ENCODE data around the gene SNRK. TPM values are rescaled to one million over a fixed set of nuclear protein-coding genes. Genes with fewer than 3 reads are reported as not detected.

The SNRK gene
- total RNA-seq, 2 donors from 2014 or later, result 19.4 TPM

DNA sequence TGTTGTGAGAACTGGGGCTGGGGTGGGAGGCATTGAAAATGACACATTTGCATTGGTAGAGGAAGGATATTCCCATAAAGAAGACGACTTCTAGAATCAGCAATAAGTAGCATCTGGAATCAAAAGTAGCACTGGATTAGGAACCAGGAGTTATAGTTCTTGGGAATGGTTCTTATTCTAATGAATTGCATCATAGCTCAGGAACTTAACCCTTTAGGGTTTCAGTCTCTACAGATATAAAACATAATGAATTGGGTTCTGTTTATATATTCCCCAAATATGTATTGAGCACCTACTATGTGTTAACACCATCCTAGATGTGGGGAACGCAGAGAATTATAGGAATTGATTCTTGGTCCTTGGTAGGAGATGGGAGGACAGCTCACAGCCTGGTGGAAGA is 16.3 kb upstream of the SNRK start:
- WGBS, 2 experiments (ENCODE audit: insufficient coverage in 1 of 2, insufficient read length in 1 of 2), result 81 to 85% methylated on average over 2 of the region's 2 CpGs
- TF ChIP-seq, protein P1, sequence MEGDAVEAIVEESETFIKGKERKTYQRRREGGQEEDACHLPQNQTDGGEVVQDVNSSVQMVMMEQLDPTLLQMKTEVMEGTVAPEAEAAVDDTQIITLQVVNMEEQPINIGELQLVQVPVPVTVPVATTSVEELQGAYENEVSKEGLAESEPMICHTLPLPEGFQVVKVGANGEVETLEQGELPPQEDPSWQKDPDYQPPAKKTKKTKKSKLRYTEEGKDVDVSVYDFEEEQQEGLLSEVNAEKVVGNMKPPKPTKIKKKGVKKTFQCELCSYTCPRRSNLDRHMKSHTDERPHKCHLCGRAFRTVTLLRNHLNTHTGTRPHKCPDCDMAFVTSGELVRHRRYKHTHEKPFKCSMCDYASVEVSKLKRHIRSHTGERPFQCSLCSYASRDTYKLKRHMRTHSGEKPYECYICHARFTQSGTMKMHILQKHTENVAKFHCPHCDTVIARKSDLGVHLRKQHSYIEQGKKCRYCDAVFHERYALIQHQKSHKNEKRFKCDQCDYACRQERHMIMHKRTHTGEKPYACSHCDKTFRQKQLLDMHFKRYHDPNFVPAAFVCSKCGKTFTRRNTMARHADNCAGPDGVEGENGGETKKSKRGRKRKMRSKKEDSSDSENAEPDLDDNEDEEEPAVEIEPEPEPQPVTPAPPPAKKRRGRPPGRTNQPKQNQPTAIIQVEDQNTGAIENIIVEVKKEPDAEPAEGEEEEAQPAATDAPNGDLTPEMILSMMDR (conservative IDR thresholded peaks at IDR 0.05), result no peak
- no peak for DNase-seq
- H3K36me3 ChIP-seq (ENCODE audit: control insufficient read depth, insufficient read depth, low read length), result no peaks in the 10 kb centered on the region
- no peaks in the 10 kb centered on the region for H3K4me1 Mint-ChIP-seq
- no peaks in the 10 kb centered on the region for H3K4me1 ChIP-seq (ENCODE audit: control insufficient read depth, insufficient read depth, low read length)
- no peak overlapping the region for H3K4me3 ChIP-seq (ENCODE audit: low read length)
- peaks cover 9% of the 10 kb centered on the region for H3K27me3 Mint-ChIP-seq (ENCODE audit: insufficient read depth)
- no peaks in the 10 kb centered on the region for H3K36me3 Mint-ChIP-seq (ENCODE audit: low read depth)
- H3K4me3 Mint-ChIP-seq, result no peak overlapping the region
- H3K27ac ChIP-seq (ENCODE audit: low read depth, low read length), result no peak overlapping the region
- H3K27ac Mint-ChIP-seq, result no peak overlapping the region
- no peak overlapping the region for H3K9ac ChIP-seq (ENCODE audit: extremely low read depth, low read length, poor library complexity, severe bottlenecking)
- no peaks in the 10 kb centered on the region for H3K9me3 Mint-ChIP-seq
- H3K9me3 ChIP-seq (ENCODE audit: control insufficient read depth, low read length), result no peaks in the 10 kb centered on the region
- H3K27me3 ChIP-seq (ENCODE audit: control insufficient read depth, insufficient read depth, low read length, poor library complexity, severe bottlenecking), result no peaks in the 10 kb centered on the region

DNA sequence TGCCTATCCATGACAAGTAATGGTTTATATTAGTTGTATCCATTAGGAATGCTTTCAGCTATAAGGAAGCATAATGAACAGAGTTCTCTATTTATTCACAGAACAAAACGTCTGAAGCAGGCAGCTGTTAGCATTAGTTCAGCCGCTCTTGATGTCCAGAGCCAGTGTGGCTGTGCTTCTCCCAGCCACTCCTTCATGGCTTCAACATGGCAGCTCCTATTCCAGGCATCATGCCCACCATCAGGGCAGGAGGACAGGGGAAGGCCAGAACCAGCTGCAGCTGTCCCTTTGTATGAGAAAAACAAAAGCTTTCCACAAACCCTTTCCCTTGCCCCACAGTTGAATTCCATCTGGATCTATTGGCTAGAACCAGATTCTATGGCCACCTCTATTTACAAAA is 12.9 kb upstream of the SNRK start:
- H3K27ac Mint-ChIP-seq, result no peak overlapping the region
- Histone ChIP-seq H3K4me1 (ENCODE audit: control insufficient read depth, insufficient read depth, low read length) (no peaks in the 10 kb centered on the region), H3K9me3 (ENCODE audit: control insufficient read depth, low read length) (no peaks in the 10 kb centered on the region), H3K27ac (ENCODE audit: low read depth, low read length) (no peak overlapping the region), H3K27me3 (ENCODE audit: control insufficient read depth, insufficient read depth, low read length, poor library complexity, severe bottlenecking) (no peaks in the 10 kb centered on the region), H3K36me3 (ENCODE audit: control insufficient read depth, insufficient read depth, low read length) (no peaks in the 10 kb centered on the region), H3K9ac (ENCODE audit: extremely low read depth, low read length, poor library complexity, severe bottlenecking) (no peak overlapping the region), H3K4me3 (ENCODE audit: low read length) (no peak overlapping the region)
- no peak for DNase-seq
- WGBS, 2 experiments (ENCODE audit: insufficient coverage in 1 of 2, insufficient read length in 1 of 2), result 76 to 82% methylated on average over 2 of the region's 2 CpGs
- no peaks in the 10 kb centered on the region for H3K36me3 Mint-ChIP-seq (ENCODE audit: low read depth)
- no peaks in the 10 kb centered on the region for H3K9me3 Mint-ChIP-seq
- H3K27me3 Mint-ChIP-seq (ENCODE audit: insufficient read depth), result peaks cover 15% of the 10 kb centered on the region
- no peak overlapping the region for H3K4me3 Mint-ChIP-seq
- TF ChIP-seq, protein P1 (conservative IDR thresholded peaks at IDR 0.05), result no peak
- H3K4me1 Mint-ChIP-seq, result no peaks in the 10 kb centered on the region

DNA sequence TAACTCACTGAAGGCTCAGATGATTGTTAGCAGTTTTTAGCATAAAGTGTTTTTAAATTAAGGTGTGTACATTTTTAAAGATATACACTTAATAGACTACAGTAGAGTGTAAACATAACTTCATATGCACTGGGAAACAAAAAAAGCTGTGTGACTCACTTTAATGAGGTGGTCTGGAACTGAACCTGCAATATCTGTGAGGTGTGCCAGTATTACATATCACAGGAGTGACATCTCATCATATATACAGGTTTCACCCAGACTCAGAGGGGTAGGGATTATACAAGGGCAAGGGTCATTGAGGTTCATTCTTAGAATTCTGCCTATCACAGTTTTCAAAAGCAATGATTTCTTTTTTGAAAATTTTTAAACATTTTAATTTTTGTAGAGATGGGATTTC is 7.3 kb upstream of the SNRK start:
- H3K27me3 ChIP-seq (ENCODE audit: control insufficient read depth, insufficient read depth, low read length, poor library complexity, severe bottlenecking), result peaks cover 17% of the 10 kb centered on the region
- Mint-ChIP-seq H3K36me3 (ENCODE audit: low read depth) (no peaks in the 10 kb centered on the region), H3K9me3 (no peaks in the 10 kb centered on the region), H3K4me3 (no peak overlapping the region), H3K27me3 (ENCODE audit: insufficient read depth) (peaks cover 19% of the 10 kb centered on the region), H3K4me1 (no peaks in the 10 kb centered on the region), H3K27ac (no peak overlapping the region)
- no peaks in the 10 kb centered on the region for H3K9me3 ChIP-seq (ENCODE audit: control insufficient read depth, low read length)
- no peak overlapping the region for H3K4me3 ChIP-seq (ENCODE audit: low read length)
- H3K4me1 ChIP-seq (ENCODE audit: control insufficient read depth, insufficient read depth, low read length), result no peaks in the 10 kb centered on the region
- no peaks in the 10 kb centered on the region for H3K36me3 ChIP-seq (ENCODE audit: control insufficient read depth, insufficient read depth, low read length)
- no peak overlapping the region for H3K27ac ChIP-seq (ENCODE audit: low read depth, low read length)
- TF ChIP-seq, protein P1 (conservative IDR thresholded peaks at IDR 0.05), result no peak
- no peak for DNase-seq
- H3K9ac ChIP-seq (ENCODE audit: extremely low read depth, low read length, poor library complexity, severe bottlenecking), result no peak overlapping the region
